Natural killer cell (primary cell): ENCODE measurements around the gene SOWAHA. TPM values are rescaled to one million over a fixed set of nuclear protein-coding genes. Genes with fewer than 3 reads are reported as not detected.

Experiments used
- ATAC-seq, 3 donors: fragments of 150-1000 bp in 2 of 3; fragments of 200-7000 bp in 1 of 3; cut with Tn5 transposase; 1 replicate in 1 of 3; 2 replicates in 2 of 3; pipeline ENCODE4 v1.10.0; 2021; ENCODE audit warnings: mild to moderate bottlenecking in 2 of 3, moderate library complexity in 2 of 3
- DNase-seq, 2 donors: peaks; one replicate each; pipeline versions ENCODE4 v3.0.0 to v3.0.0-alpha.2; 2013 to 2021; ENCODE audit warnings: mixed read lengths in 1 of 2
- H3K27ac ChIP-seq: one replicate; pipeline ENCODE4 v1.5.1; 2013; ENCODE audit warnings: mild to moderate bottlenecking, low read length
- H3K27me3 ChIP-seq: one replicate; pipeline ENCODE4 v1.6.1; 2013; ENCODE audit warnings: low read length; ENCODE audit not compliant: control insufficient read depth, insufficient read depth
- H3K36me3 ChIP-seq: one replicate; pipeline ENCODE4 v1.6.1; 2013; ENCODE audit warnings: low read length; ENCODE audit not compliant: control insufficient read depth, insufficient read depth
- H3K4me1 ChIP-seq: one replicate; pipeline ENCODE4 v1.6.1; 2013; ENCODE audit warnings: low read length; ENCODE audit not compliant: control insufficient read depth, insufficient read depth
- H3K4me3 ChIP-seq: one replicate; pipeline ENCODE4 v1.5.1; 2013; ENCODE audit warnings: low read length
- H3K9me3 ChIP-seq: one replicate; pipeline ENCODE4 v1.6.1; 2013; ENCODE audit warnings: low read length; ENCODE audit not compliant: control insufficient read depth, insufficient read depth
- H3K27ac Mint-ChIP-seq, 2 donors: one replicate each; pipeline ENCODE4 v1.8.0; 2022; ENCODE audit warnings: mild to moderate bottlenecking in 2 of 2, mixed read lengths in 2 of 2, moderate library complexity in 1 of 2
- H3K27me3 Mint-ChIP-seq, 2 donors: one replicate each; pipeline ENCODE4 v1.8.0; 2022; ENCODE audit warnings: low read depth in 2 of 2, mixed read lengths in 2 of 2
- H3K36me3 Mint-ChIP-seq: one replicate; pipeline ENCODE4 v1.8.0; 2022; ENCODE audit warnings: mixed read lengths
- H3K4me1 Mint-ChIP-seq, 2 donors: one replicate each; pipeline ENCODE4 v1.8.0; 2022; ENCODE audit warnings: mixed read lengths in 2 of 2
- H3K4me3 Mint-ChIP-seq: one replicate; pipeline ENCODE4 v1.8.0; 2022; ENCODE audit warnings: mild to moderate bottlenecking, moderate library complexity, mixed read lengths
- H3K9me3 Mint-ChIP-seq, 2 donors: one replicate each; pipeline ENCODE4 v1.8.0; 2022; ENCODE audit warnings: mixed read lengths in 2 of 2
- CTCF ChIP-seq: fragments of 200-600 bp; IDR thresholded peaks from one replicate; pipeline ENCODE4 v1.8.0; 2022; ENCODE audit warnings: antibody characterized with exemption
- WGBS: methylation state at CpG from one replicate; pipeline ENCODE4 v1.1.7; 2013; ENCODE audit warnings: missing lambda C conversion rate; ENCODE audit not compliant: insufficient coverage; 5-methylcytosine and 5-hydroxymethylcytosine counted together
- intact Hi-C: fragments of 100-400 bp; cut with micrococcal nuclease; formaldehyde crosslinking; loops from one replicate; pipeline ENCODE4 v1.14.2; 2022
- total RNA-seq, 4 donors: library from RNA; stranded (reverse); fragments of 120-200 nt in 1 of 4; gene quantifications; one replicate each; pipeline versions ENCODE4 v1.2.3 to v1.2.4, GENCODE V29; 2013 to 2022

The SOWAHA gene
- total RNA-seq, 3 donors from 2014 or later (not counting 1 experiment from before 2014, with no cell fraction given), result not detected

GRCh38 chr5:132838516-132839282 lies 25.6 kb downstream of the SOWAHA start:
- ATAC-seq (no peak), DNase-seq (no peak)
- H3K27me3 Mint-ChIP-seq, result no peaks in the 10 kb centered on the region
- no peaks in the 10 kb centered on the region for H3K36me3 ChIP-seq
- no peak overlapping the region for H3K4me3 ChIP-seq
- H3K27ac Mint-ChIP-seq, result no peak overlapping the region
- no peak overlapping the region for H3K27ac ChIP-seq
- no peaks in the 10 kb centered on the region for H3K4me1 Mint-ChIP-seq
- intact Hi-C loops, result no loop called here
- no peaks in the 10 kb centered on the region for H3K27me3 ChIP-seq
- no peaks in the 10 kb centered on the region for H3K9me3 Mint-ChIP-seq
- no peaks in the 10 kb centered on the region for H3K4me1 ChIP-seq
- H3K9me3 ChIP-seq, result no peaks in the 10 kb centered on the region
- WGBS, result 87% methylated on average over 3 of the region's 3 CpGs
- H3K36me3 Mint-ChIP-seq, result no peaks in the 10 kb centered on the region
- no peak overlapping the region for H3K4me3 Mint-ChIP-seq
- TF ChIP-seq CTCF, result no peak

GRCh38 chr5:132839426-132840301 lies 26.6 kb downstream of the SOWAHA start:
- H3K4me3 Mint-ChIP-seq, result no peak overlapping the region
- ATAC-seq, result no peak
- H3K27ac ChIP-seq, result no peak overlapping the region
- H3K9me3 Mint-ChIP-seq, result no peaks in the 10 kb centered on the region
- H3K27ac Mint-ChIP-seq, result no peak overlapping the region
- no peaks in the 10 kb centered on the region for H3K27me3 ChIP-seq
- no peaks in the 10 kb centered on the region for H3K9me3 ChIP-seq
- no peaks in the 10 kb centered on the region for H3K4me1 Mint-ChIP-seq
- 91% methylated on average over 8 of the region's 8 CpGs for WGBS
- intact Hi-C loops, result no loop called here
- no peak for TF ChIP-seq CTCF
- H3K36me3 Mint-ChIP-seq, result no peaks in the 10 kb centered on the region
- H3K4me3 ChIP-seq, result no peak overlapping the region
- H3K36me3 ChIP-seq, result no peaks in the 10 kb centered on the region
- no peaks in the 10 kb centered on the region for H3K4me1 ChIP-seq
- no peaks in the 10 kb centered on the region for H3K27me3 Mint-ChIP-seq
- DNase-seq, result no peak

- Mint-ChIP-seq H3K27me3 (no peaks in the 10 kb centered on the region), H3K27ac (no peak overlapping the region), H3K9me3 (no peaks in the 10 kb centered on the region), H3K36me3 (no peaks in the 10 kb centered on the region), H3K4me1 (no peaks in the 10 kb centered on the region), H3K4me3 (no peak overlapping the region)
- no peak for ATAC-seq
- no peak overlapping the region for H3K4me3 ChIP-seq
- H3K27ac ChIP-seq, result no peak overlapping the region
- no peaks in the 10 kb centered on the region for H3K27me3 ChIP-seq
- no peak for TF ChIP-seq CTCF
- H3K9me3 ChIP-seq, result no peaks in the 10 kb centered on the region
- intact Hi-C loops, result no loop called here
- DNase-seq, result no peak
- H3K4me1 ChIP-seq, result no peaks in the 10 kb centered on the region
- H3K36me3 ChIP-seq, result no peaks in the 10 kb centered on the region
- WGBS, result 82% methylated on average over 3 of the region's 3 CpGs
These were observed 27.2 kb downstream of the SOWAHA start for GRCh38 chr5:132840313-132840712.
